Measurements from ENCODE around the gene ABHD12. TPM values are rescaled to one million over a fixed set of nuclear protein-coding genes. Genes with fewer than 3 reads are reported as not detected.

The ABHD12 gene
- total RNA-seq, 2 donors from 2014 or later: 48.2 to 52.7 TPM

DNA sequence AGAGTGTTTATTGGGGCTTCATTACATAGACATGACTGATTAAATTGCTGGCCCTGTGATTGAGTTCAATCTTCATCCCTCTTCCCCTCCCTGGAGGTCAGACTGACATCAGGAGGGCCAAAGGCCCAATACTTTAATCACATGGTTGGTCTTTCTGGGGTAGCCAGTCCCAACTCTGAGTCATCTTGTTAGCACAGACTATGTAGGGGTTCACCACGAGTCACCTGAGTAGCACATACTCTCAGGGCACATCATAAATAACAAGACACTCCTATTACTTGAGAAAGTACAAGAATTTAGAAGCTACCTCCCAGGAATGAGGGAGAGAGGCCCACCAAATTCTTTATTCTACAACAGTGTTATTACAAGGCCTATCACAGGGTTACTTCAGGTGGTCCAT is 28.1 kb upstream of the ABHD12 start:
- 95% methylated on average over 1 of the region's 1 CpG; no CpG with 5 or more reads in 1 of the 2 experiments for WGBS, 2 experiments (ENCODE audit: insufficient coverage in 1 of 2, insufficient read length in 1 of 2)
- H3K9me3 Mint-ChIP-seq: no peaks in the 10 kb centered on the region
- Histone ChIP-seq H3K27me3 (ENCODE audit: control insufficient read depth, insufficient read depth, low read length, poor library complexity, severe bottlenecking) (no peaks in the 10 kb centered on the region), H3K9me3 (ENCODE audit: control insufficient read depth, low read length) (no peaks in the 10 kb centered on the region), H3K27ac (ENCODE audit: low read depth, low read length) (no peak overlapping the region), H3K9ac (ENCODE audit: extremely low read depth, low read length, poor library complexity, severe bottlenecking) (no peak overlapping the region), H3K4me3 (ENCODE audit: low read length) (no peak overlapping the region), H3K4me1 (ENCODE audit: control insufficient read depth, insufficient read depth, low read length) (no peaks in the 10 kb centered on the region), H3K36me3 (ENCODE audit: control insufficient read depth, insufficient read depth, low read length) (peaks cover 91% of the 10 kb centered on the region)
- no peak for DNase-seq
- no peak overlapping the region for H3K27ac Mint-ChIP-seq
- no peak overlapping the region for H3K4me3 Mint-ChIP-seq
- H3K4me1 Mint-ChIP-seq: no peaks in the 10 kb centered on the region
- TF ChIP-seq, protein P1, sequence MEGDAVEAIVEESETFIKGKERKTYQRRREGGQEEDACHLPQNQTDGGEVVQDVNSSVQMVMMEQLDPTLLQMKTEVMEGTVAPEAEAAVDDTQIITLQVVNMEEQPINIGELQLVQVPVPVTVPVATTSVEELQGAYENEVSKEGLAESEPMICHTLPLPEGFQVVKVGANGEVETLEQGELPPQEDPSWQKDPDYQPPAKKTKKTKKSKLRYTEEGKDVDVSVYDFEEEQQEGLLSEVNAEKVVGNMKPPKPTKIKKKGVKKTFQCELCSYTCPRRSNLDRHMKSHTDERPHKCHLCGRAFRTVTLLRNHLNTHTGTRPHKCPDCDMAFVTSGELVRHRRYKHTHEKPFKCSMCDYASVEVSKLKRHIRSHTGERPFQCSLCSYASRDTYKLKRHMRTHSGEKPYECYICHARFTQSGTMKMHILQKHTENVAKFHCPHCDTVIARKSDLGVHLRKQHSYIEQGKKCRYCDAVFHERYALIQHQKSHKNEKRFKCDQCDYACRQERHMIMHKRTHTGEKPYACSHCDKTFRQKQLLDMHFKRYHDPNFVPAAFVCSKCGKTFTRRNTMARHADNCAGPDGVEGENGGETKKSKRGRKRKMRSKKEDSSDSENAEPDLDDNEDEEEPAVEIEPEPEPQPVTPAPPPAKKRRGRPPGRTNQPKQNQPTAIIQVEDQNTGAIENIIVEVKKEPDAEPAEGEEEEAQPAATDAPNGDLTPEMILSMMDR (conservative IDR thresholded peaks at IDR 0.05): no peak
- H3K27me3 Mint-ChIP-seq (ENCODE audit: insufficient read depth): no peaks in the 10 kb centered on the region
- peaks cover 68% of the 10 kb centered on the region for H3K36me3 Mint-ChIP-seq (ENCODE audit: low read depth)

GRCh38 chr20:25408890-25409289 is 18.3 kb upstream of the ABHD12 start:
- Mint-ChIP-seq H3K36me3 (ENCODE audit: low read depth) (peaks cover 16% of the 10 kb centered on the region), H3K27me3 (ENCODE audit: insufficient read depth) (no peaks in the 10 kb centered on the region), H3K27ac (peak overlapping the region; percentile 35), H3K4me1 (peaks cover 14% of the 10 kb centered on the region), H3K9me3 (peaks cover 24% of the 10 kb centered on the region), H3K4me3 (peak overlapping the region; percentile 86)
- peak overlapping the region; percentile 89 for H3K9ac ChIP-seq (ENCODE audit: extremely low read depth, low read length, poor library complexity, severe bottlenecking)
- no peak for DNase-seq
- H3K27me3 ChIP-seq (ENCODE audit: control insufficient read depth, insufficient read depth, low read length, poor library complexity, severe bottlenecking): no peaks in the 10 kb centered on the region
- H3K4me1 ChIP-seq (ENCODE audit: control insufficient read depth, insufficient read depth, low read length): no peaks in the 10 kb centered on the region
- TF ChIP-seq, protein P1 (conservative IDR thresholded peaks at IDR 0.05): no peak
- peaks cover 11% of the 10 kb centered on the region for H3K36me3 ChIP-seq (ENCODE audit: control insufficient read depth, insufficient read depth, low read length)
- peaks cover 10% of the 10 kb centered on the region for H3K9me3 ChIP-seq (ENCODE audit: control insufficient read depth, low read length)
- H3K4me3 ChIP-seq (ENCODE audit: low read length): peak overlapping the region; percentile 97
- WGBS, 2 experiments (ENCODE audit: insufficient coverage in 1 of 2, insufficient read length in 1 of 2): 92 to 95% methylated on average over 5 of the region's 5 CpGs
- no peak overlapping the region for H3K27ac ChIP-seq (ENCODE audit: low read depth, low read length)

- peaks cover 7% of the 10 kb centered on the region for H3K36me3 ChIP-seq (ENCODE audit: control insufficient read depth, insufficient read depth, low read length)
- no peaks in the 10 kb centered on the region for H3K27me3 ChIP-seq (ENCODE audit: control insufficient read depth, insufficient read depth, low read length, poor library complexity, severe bottlenecking)
- peaks cover 31% of the 10 kb centered on the region for H3K9me3 Mint-ChIP-seq
- peaks cover 12% of the 10 kb centered on the region for H3K36me3 Mint-ChIP-seq (ENCODE audit: low read depth)
- H3K9ac ChIP-seq (ENCODE audit: extremely low read depth, low read length, poor library complexity, severe bottlenecking): peak overlapping the region; percentile 89
- peak overlapping the region; percentile 97 for H3K4me3 ChIP-seq (ENCODE audit: low read length)
- TF ChIP-seq, protein P1 (conservative IDR thresholded peaks at IDR 0.05): no peak
- DNase-seq: no peak
- peak overlapping the region; percentile 86 for H3K4me3 Mint-ChIP-seq
- H3K4me1 ChIP-seq (ENCODE audit: control insufficient read depth, insufficient read depth, low read length): no peaks in the 10 kb centered on the region
- no peaks in the 10 kb centered on the region for H3K27me3 Mint-ChIP-seq (ENCODE audit: insufficient read depth)
- WGBS, 2 experiments (ENCODE audit: insufficient coverage in 1 of 2, insufficient read length in 1 of 2): 4 to 7% methylated on average over 3 to 4 of the region's 4 CpGs
- peaks cover 14% of the 10 kb centered on the region for H3K4me1 Mint-ChIP-seq
- no peak overlapping the region for H3K27ac ChIP-seq (ENCODE audit: low read depth, low read length)
- H3K9me3 ChIP-seq (ENCODE audit: control insufficient read depth, low read length): peaks cover 17% of the 10 kb centered on the region
- H3K27ac Mint-ChIP-seq: peak overlapping the region; percentile 98
Observed at GRCh38 chr20:25408170-25408547, 17.5 kb upstream of the ABHD12 start.
